Measurements from ENCODE around the gene PALLD.

DNA sequence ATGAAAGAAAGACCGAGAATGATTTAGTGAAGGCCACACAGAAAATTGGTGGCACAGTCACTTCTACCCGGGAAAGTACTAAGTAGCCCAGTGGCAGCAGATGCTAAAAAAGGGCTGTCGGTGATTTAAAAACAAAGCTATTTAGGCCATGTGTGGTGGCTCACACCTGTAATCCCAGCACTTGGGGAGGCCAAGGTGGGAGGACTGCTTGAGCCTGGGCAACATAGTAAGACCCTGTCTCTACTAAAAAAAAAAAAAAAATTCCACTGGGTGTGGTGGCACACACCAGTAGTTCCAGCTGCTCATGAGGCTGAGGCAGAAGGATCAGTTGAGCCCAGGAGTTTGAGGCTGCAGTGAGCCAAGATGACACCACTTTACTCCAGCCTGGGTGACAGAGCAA lies 369.0 kb downstream of the PALLD start:
- no peak for TF ChIP-seq POLR2A (IDR thresholded peaks at IDR 0.05)
- TF ChIP-seq, protein P1, sequence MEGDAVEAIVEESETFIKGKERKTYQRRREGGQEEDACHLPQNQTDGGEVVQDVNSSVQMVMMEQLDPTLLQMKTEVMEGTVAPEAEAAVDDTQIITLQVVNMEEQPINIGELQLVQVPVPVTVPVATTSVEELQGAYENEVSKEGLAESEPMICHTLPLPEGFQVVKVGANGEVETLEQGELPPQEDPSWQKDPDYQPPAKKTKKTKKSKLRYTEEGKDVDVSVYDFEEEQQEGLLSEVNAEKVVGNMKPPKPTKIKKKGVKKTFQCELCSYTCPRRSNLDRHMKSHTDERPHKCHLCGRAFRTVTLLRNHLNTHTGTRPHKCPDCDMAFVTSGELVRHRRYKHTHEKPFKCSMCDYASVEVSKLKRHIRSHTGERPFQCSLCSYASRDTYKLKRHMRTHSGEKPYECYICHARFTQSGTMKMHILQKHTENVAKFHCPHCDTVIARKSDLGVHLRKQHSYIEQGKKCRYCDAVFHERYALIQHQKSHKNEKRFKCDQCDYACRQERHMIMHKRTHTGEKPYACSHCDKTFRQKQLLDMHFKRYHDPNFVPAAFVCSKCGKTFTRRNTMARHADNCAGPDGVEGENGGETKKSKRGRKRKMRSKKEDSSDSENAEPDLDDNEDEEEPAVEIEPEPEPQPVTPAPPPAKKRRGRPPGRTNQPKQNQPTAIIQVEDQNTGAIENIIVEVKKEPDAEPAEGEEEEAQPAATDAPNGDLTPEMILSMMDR (IDR thresholded peaks at IDR 0.05): no peak
